LNCAP (cell line): ENCODE measurements around the gene SLC9C2.

Experiments used
- CTCF ChIP-seq: fragments of 450-650 bp; IDR thresholded peaks from 2 replicates; pipeline ENCODE4 v1.5.1; 2017; ENCODE audit warnings: mild to moderate bottlenecking

SLC9C2 gene

GRCh38 chr1:173495609-173496267 lies 107.1 kb downstream of the SLC9C2 start:
- no peak for TF ChIP-seq CTCF

DNA sequence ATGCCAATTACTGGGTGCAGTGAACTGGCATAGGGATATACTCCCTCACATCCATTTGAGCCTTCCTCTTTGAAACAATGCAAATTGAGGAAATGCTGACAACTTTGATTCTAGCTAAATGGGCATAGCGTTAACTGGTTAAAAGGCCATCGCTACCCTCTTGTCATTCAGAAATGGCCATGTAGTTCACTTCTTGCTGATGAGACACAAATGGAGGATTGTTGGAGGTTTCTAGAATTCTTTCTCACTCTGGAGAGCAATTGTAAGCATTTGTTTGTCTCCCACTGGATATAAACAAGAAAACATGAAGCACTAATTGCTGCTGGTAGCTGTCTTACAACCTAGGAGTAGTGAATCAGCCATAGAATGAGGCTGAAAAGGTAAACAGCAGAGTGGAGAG lies 111.4 kb downstream of the SLC9C2 start:
- no peak for TF ChIP-seq CTCF

DNA sequence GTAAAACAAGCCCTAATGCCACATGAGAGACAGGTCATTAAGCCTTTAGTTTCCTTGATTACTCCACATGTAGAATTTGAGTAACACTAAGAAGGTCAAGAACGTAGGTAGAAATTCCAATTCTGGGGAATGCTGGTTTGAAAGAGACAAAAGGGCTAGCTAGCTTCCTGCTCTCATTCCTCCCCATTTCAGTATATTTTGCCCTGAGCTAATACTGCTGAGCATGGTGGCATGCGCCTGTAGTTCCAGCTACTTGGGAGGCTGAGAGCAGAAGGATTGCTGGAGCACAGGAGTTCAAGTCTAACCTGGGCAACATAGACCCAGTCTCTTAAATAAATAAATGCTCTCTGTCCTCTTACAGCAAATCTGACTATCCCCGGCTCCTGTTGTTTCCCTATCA lies 112.9 kb downstream of the SLC9C2 start:
- TF ChIP-seq CTCF = no peak

DNA sequence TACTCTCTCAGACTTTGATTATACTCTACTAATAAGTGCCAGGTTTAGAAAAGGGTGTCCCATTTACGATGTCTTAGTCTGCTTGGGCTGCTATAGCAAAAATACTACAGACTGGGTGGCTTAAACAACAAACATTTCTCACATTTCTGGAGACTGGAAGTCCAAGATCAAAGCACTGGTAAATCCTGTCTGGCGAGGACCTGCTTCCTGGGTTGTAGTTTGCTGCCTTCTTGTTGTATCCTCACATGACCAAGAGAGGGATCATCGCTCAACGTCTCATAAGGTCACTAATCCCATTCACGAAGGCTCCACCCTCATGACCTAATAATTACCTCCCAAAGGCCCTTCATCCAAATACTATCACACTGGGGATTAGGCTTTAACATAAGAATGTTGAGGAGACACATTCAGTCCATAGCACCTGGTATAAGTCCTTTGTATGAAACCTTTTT lies 113.7 kb downstream of the SLC9C2 start:
- TF ChIP-seq CTCF = no peak

DNA sequence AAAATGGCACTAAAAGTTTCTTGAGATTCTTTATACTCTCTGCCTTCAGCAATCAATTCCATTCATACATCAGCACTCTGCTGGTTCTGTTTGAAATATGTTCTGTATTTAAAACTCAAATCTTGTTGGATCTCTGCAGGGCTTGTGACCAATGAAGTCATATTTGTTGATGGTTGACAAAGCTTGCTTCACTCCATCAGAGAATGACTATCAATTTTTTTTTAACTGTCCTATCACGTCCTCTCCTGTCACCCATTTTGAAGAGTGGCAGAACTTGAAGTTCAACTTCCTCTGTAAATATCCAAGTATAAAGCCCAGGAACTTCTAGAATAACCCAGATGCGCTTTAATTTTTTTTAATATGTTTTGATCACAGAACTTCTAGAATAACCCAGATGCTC lies 114.9 kb downstream of the SLC9C2 start:
- TF ChIP-seq CTCF = no peak

DNA sequence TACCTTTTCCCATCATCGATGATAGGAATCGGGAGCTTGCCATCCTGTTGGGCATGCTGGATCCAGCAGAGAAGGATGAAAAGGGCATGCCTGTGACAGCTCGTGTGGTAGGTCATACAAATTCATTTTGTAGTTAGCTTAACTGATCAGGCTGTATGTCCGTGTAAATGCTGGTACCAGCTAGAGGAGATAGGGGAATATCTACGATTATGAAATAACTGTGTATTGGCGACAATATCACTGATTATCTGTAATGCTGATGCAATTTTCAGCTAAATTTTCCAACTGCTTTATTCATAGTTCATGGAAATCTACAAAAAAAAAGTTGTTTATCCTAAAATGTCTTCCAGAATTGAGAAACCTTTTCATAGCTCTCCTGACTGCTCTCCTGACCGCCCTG lies 117.5 kb downstream of the SLC9C2 start:
- no peak for TF ChIP-seq CTCF

- no peak for TF ChIP-seq CTCF
Measured at GRCh38 chr1:173484276-173484675, 118.6 kb downstream of the SLC9C2 start.

- no peak for TF ChIP-seq CTCF
Measured at GRCh38 chr1:173482683-173483082, 120.2 kb downstream of the SLC9C2 start.
